Measurements from ENCODE around the gene NOP14. TPM values are rescaled to one million over a fixed set of nuclear protein-coding genes. Genes with fewer than 3 reads are reported as not detected.

The NOP14 gene
- total RNA-seq, 1 experiment from 2014 or later = 50.1 TPM

DNA sequence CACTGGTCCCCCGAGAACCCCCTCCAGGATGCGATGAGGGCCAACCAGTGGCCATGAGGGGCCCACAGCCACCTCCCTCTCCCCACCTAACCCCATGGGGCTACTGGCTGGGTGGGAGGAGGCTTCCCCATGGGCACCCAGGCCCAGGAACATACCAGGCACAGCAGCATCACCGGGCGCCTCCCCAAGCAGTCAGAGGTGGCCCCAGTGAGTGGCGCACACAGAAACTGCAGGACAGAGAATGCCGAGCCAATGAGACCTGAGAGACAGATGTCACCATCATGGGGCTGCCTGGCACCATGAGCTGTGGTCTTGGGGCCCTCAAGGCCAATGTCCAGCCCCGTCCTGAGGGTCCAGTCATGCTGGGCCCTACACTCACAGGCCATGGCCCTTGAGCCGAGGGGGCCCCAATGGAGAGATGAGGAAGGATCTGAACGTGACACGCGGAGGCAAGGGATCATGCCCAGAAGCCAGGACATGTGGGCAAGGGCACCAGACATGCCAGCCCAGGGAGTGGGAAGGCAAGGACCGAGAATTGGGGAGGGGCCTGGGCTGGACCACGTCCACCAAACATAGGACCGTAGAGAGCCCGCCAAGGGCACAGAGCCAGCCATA is 30.1 kb downstream of the NOP14 start:
- Histone ChIP-seq H4K91ac (ENCODE audit: insufficient read length, low read depth, low read length) (no peak overlapping the region), H2AFZ (ENCODE audit: low read length) (no peak overlapping the region), H3K27me3 (ENCODE audit: insufficient read depth, low read length) (no peaks in the 10 kb centered on the region), H4K8ac (replicated peaks; ENCODE audit: insufficient read length, low read depth, low read length) (no peak overlapping the region), H2BK12ac (ENCODE audit: insufficient read length, low read depth, low read length) (no peak overlapping the region), H3K27ac (ENCODE audit: insufficient read length, low read depth, low read length) (no peak overlapping the region), H2BK5ac (ENCODE audit: insufficient read length, low read length) (no peak overlapping the region), H3K9ac (ENCODE audit: extremely low read depth, insufficient read length, low read length) (no peak overlapping the region), H4K5ac (ENCODE audit: insufficient read length, low read depth, low read length) (no peak overlapping the region), H4K20me1 (ENCODE audit: control insufficient read depth, insufficient read depth, insufficient read length) (no peaks in the 10 kb centered on the region), H3K23me2 (ENCODE audit: insufficient read length, low read depth, low read length, poor library complexity, severe bottlenecking) (peaks cover 10% of the 10 kb centered on the region), H3K18ac (ENCODE audit: insufficient read length, low read depth, low read length) (no peak overlapping the region), H3K9me3 (ENCODE audit: control insufficient read depth, low read depth, low read length) (no peaks in the 10 kb centered on the region), H3K79me2 (ENCODE audit: insufficient read depth, low read length) (no peaks in the 10 kb centered on the region; the same call in 1 of the 2 replicates), H3K14ac (ENCODE audit: insufficient read depth, low read length) (no peak overlapping the region), H2BK120ac (ENCODE audit: low read depth, low read length, poor library complexity, severe bottlenecking) (no peak overlapping the region), H3K23ac (ENCODE audit: insufficient read length, low read depth, low read length) (no peak overlapping the region), H3K56ac (ENCODE audit: insufficient read length, low read depth, low read length) (no peak overlapping the region), H3K4ac (ENCODE audit: low read depth, low read length) (no peak overlapping the region), H3K4me1 (ENCODE audit: insufficient read depth, low read length) (no peaks in the 10 kb centered on the region), H2BK20ac (ENCODE audit: low read depth, low read length, poor library complexity, severe bottlenecking) (no peak overlapping the region), H2BK15ac (ENCODE audit: low read depth, low read length) (no peak overlapping the region; the same call in 1 of the 2 replicates), H3T11ph (ENCODE audit: low read length) (no peak overlapping the region), H3K4me2 (ENCODE audit: insufficient read depth, insufficient read length, low read length) (peak overlapping the region; percentile 2), H3K79me1 (ENCODE audit: insufficient read depth, low read depth, low read length, poor library complexity, severe bottlenecking) (no peaks in the 10 kb centered on the region), H2AK5ac (ENCODE audit: insufficient read length, low read length) (no peak overlapping the region)
- peaks cover 30 to 36% of the 10 kb centered on the region in 2 experiments for H3K4me1 Mint-ChIP-seq
- H3K36me3 Mint-ChIP-seq (ENCODE audit: insufficient read depth in 1 of 3, low read depth in 3 of 3) = peaks cover 22 to 61% (median 48%) of the 10 kb centered on the region in 3 experiments; a peak in 6 of 7 replicates
- no peak for DNase-seq
- TF ChIP-seq, protein P1, sequence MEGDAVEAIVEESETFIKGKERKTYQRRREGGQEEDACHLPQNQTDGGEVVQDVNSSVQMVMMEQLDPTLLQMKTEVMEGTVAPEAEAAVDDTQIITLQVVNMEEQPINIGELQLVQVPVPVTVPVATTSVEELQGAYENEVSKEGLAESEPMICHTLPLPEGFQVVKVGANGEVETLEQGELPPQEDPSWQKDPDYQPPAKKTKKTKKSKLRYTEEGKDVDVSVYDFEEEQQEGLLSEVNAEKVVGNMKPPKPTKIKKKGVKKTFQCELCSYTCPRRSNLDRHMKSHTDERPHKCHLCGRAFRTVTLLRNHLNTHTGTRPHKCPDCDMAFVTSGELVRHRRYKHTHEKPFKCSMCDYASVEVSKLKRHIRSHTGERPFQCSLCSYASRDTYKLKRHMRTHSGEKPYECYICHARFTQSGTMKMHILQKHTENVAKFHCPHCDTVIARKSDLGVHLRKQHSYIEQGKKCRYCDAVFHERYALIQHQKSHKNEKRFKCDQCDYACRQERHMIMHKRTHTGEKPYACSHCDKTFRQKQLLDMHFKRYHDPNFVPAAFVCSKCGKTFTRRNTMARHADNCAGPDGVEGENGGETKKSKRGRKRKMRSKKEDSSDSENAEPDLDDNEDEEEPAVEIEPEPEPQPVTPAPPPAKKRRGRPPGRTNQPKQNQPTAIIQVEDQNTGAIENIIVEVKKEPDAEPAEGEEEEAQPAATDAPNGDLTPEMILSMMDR (conservative IDR thresholded peaks at IDR 0.05) = no peak
- H3K27me3 Mint-ChIP-seq (ENCODE audit: low read depth) = no peaks in the 10 kb centered on the region; the same call in 1 of the 2 replicates
- peak overlapping the region in 1 of 3 experiments; percentile 75; a peak in 3 of 7 replicates for H3K27ac Mint-ChIP-seq
- peak overlapping the region; percentile 70 to 78 for H3K4me3 Mint-ChIP-seq
- WGBS (ENCODE audit: extremely low coverage, insufficient read length, low lambda C conversion rate) = no CpG with 5 or more reads among the region's 15 CpGs
- H3K9me3 Mint-ChIP-seq = no peaks in the 10 kb centered on the region

Data from H9 (cell line).